HG02970 (cell line): ENCODE measurements around the gene ZNF320.
A peak's percentile ranks its signal among the peaks of the same experiment; 100 is the strongest.
"Not testable (repeated sequence)": the region's sequence is repeated elsewhere in the genome, so short reads cannot be mapped to it uniquely, and the experiment has no call there.

Experiments
- ATAC-seq: cut with Tn5 transposase; IDR thresholded peaks from one replicate; pipeline ENCODE4 v1.9.1; 2021; ENCODE audit warnings: mild to moderate bottlenecking, moderate library complexity, moderate number of reproducible peaks; ENCODE audit not compliant: unreplicated experiment, low FRiP score

Gene ZNF320

GRCh38 chr19:52897138-52897935, at the start of gene ZNF320:
Gene ZNF320 (minus strand): TSS chr19:52897635. CDS start chr19:52890255, 7,380 bp downstream.
- peak; percentile 83 for ATAC-seq

- ATAC-seq: no peak
Measured at GRCh38 chr19:52946322-52947310, 49.2 kb upstream of the ZNF320 start.

GRCh38 chr19:52945652-52946321, 48.4 kb upstream of the ZNF320 start:
- ATAC-seq: no peak

- not testable (repeated sequence) for ATAC-seq
Measured at GRCh38 chr19:52944703-52945493, 47.5 kb upstream of the ZNF320 start.

- no peak for ATAC-seq
Measured at GRCh38 chr19:52943884-52944643, 46.6 kb upstream of the ZNF320 start.

GRCh38 chr19:52943134-52943883, 45.9 kb upstream of the ZNF320 start:
- no peak for ATAC-seq

GRCh38 chr19:52942386-52943133, 45.1 kb upstream of the ZNF320 start:
- peak; percentile 95 for ATAC-seq

GRCh38 chr19:52941941-52942385, 44.5 kb upstream of the ZNF320 start:
- ATAC-seq: peak; percentile 27

- ATAC-seq: not testable (repeated sequence)
Measured at GRCh38 chr19:52941523-52941922, 44.1 kb upstream of the ZNF320 start.

- not testable (repeated sequence) for ATAC-seq
Measured at GRCh38 chr19:52940905-52941304, 43.5 kb upstream of the ZNF320 start.

GRCh38 chr19:52938761-52939160, 41.3 kb upstream of the ZNF320 start:
- no peak for ATAC-seq

- ATAC-seq: no peak
Measured at GRCh38 chr19:52936954-52937325, 39.5 kb upstream of the ZNF320 start.

GRCh38 chr19:52936151-52936953, 38.9 kb upstream of the ZNF320 start:
- no peak for ATAC-seq

- no peak for ATAC-seq
Measured at GRCh38 chr19:52935434-52935833, 38.0 kb upstream of the ZNF320 start.

- ATAC-seq: not testable (repeated sequence)
Measured at GRCh38 chr19:52924641-52925040, 27.2 kb upstream of the ZNF320 start.

GRCh38 chr19:52923778-52924593, 26.6 kb upstream of the ZNF320 start:
- no peak for ATAC-seq
